Activated T-helper 17 cell treated with anti-CD3 and anti-CD28 coated beads, Interleukin-2, amount 50 U/mL, for 72 hours (primary cell): ENCODE data around the gene PIEZO2. TPM values are rescaled to one million over a fixed set of nuclear protein-coding genes. Genes with fewer than 3 reads are reported as not detected.

Experiments used
- ATAC-seq: fragments of 150-1000 bp; cut with Tn5 transposase; replicated peaks from 2 replicates; pipeline ENCODE4 v1.10.0; 2021; ENCODE audit warnings: mild to moderate bottlenecking, moderate library complexity
- H3K27ac Mint-ChIP-seq: one replicate; pipeline ENCODE4 v1.8.0; 2022; ENCODE audit warnings: mixed read lengths
- H3K27me3 Mint-ChIP-seq: one replicate; pipeline ENCODE4 v1.8.0; 2022; ENCODE audit warnings: mixed read lengths
- H3K36me3 Mint-ChIP-seq: one replicate; pipeline ENCODE4 v1.8.0; 2022; ENCODE audit warnings: low read depth, mild to moderate bottlenecking, mixed read lengths
- H3K4me1 Mint-ChIP-seq: one replicate; pipeline ENCODE4 v1.8.0; 2022; ENCODE audit warnings: mixed read lengths
- H3K4me3 Mint-ChIP-seq: one replicate; pipeline ENCODE4 v1.8.0; 2022; ENCODE audit warnings: mild to moderate bottlenecking, mixed read lengths
- H3K9me3 Mint-ChIP-seq: one replicate; pipeline ENCODE4 v1.8.0; 2022; ENCODE audit warnings: mixed read lengths
- total RNA-seq, 2 donors: library from RNA; stranded (reverse); gene quantifications; one replicate each; pipeline ENCODE4 v1.2.3, GENCODE V29; 2022

PIEZO2 gene
- total RNA-seq, 2 donors from 2014 or later = not detected

DNA sequence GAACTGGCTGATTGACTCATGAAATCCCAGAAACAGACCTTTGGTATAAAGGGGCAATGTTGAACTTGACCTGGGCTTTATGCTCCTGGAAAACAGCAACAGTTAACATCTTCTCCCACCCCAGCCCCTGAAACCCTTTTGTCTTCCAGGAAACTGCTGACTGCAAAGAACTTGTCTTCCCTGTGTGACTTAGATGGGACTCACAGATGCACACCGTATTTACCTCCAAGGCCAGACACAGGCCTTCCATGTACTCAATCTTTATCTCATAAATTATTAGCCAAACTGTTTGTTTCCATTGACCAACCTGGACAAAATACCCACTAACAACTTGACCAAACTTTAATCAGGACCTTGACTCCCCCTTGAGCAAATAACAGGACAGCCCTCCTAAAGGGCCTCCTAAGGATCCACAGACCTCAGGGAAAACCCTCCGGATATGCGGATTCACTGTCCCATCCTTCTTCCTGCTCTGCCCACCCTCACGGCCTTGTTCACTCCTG is 36.3 kb downstream of the PIEZO2 start:
- H3K27me3 Mint-ChIP-seq = peaks cover 4% of the 10 kb centered on the region
- ATAC-seq = no peak
- H3K36me3 Mint-ChIP-seq = no peaks in the 10 kb centered on the region
- H3K27ac Mint-ChIP-seq = no peak overlapping the region
- H3K9me3 Mint-ChIP-seq = no peaks in the 10 kb centered on the region
- H3K4me3 Mint-ChIP-seq = no peak overlapping the region
- no peaks in the 10 kb centered on the region for H3K4me1 Mint-ChIP-seq

DNA sequence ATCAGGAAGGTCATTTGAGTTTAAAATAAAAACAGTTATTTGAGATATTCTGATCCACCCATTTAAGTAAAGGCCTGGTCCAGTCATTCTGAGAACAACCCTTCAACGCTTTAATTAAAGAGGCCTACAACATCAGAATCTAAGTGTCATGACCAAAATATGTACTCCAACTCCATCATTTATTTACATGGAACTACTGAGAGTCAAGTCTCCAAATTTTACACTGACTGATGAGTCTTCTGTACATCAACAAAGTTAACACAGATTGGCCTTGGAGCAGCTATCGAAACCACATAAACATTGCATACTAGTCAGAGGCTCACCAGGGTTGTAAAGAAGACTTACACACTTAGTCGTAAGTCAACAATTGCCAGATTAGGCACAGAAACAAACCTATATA is 37.1 kb downstream of the PIEZO2 start:
- H3K4me1 Mint-ChIP-seq = no peaks in the 10 kb centered on the region
- no peak for ATAC-seq
- H3K4me3 Mint-ChIP-seq = no peak overlapping the region
- H3K27ac Mint-ChIP-seq = no peak overlapping the region
- no peaks in the 10 kb centered on the region for H3K36me3 Mint-ChIP-seq
- no peaks in the 10 kb centered on the region for H3K9me3 Mint-ChIP-seq
- H3K27me3 Mint-ChIP-seq = peaks cover 4% of the 10 kb centered on the region

GRCh38 chr18:11110509-11110908 is 38.9 kb downstream of the PIEZO2 start:
- no peaks in the 10 kb centered on the region for H3K4me1 Mint-ChIP-seq
- ATAC-seq = no peak
- H3K4me3 Mint-ChIP-seq = no peak overlapping the region
- H3K9me3 Mint-ChIP-seq = no peaks in the 10 kb centered on the region
- H3K27ac Mint-ChIP-seq = no peak overlapping the region
- peaks cover 4% of the 10 kb centered on the region for H3K27me3 Mint-ChIP-seq
- no peaks in the 10 kb centered on the region for H3K36me3 Mint-ChIP-seq

DNA sequence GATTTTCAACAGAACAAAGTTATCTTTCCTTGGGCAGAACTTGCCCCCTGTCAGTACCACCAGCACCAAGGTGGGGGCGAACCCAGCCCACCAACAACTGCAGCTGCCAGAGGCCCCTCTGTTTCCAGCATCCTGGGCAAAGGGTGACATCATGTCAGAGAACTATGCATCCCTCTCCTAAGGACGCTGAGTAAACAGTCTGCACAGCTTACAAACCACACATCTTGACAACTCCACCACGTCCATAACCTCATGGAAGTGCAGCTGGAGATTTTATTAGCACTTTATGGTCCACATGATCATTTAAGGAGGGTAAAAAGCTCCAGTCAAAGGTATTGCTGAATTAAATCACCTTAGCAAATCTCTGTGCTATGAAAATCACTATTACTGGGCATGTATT is 40.4 kb downstream of the PIEZO2 start:
- no peak for ATAC-seq
- no peak overlapping the region for H3K4me3 Mint-ChIP-seq
- H3K27me3 Mint-ChIP-seq = peaks cover 4% of the 10 kb centered on the region

GRCh38 chr18:11106894-11107293 is 42.5 kb downstream of the PIEZO2 start:
- Mint-ChIP-seq H3K9me3 (no peaks in the 10 kb centered on the region), H3K27me3 (no peaks in the 10 kb centered on the region)

More for the DNA sequence above, 40.4 kb downstream of the PIEZO2 start:
- H3K9me3 Mint-ChIP-seq = no peaks in the 10 kb centered on the region
- no peaks in the 10 kb centered on the region for H3K36me3 Mint-ChIP-seq
- H3K27ac Mint-ChIP-seq = no peak overlapping the region
- H3K4me1 Mint-ChIP-seq = no peaks in the 10 kb centered on the region

GRCh38 chr18:11105463-11105862 is 43.9 kb downstream of the PIEZO2 start:
- H3K4me1 Mint-ChIP-seq = no peaks in the 10 kb centered on the region
- H3K4me3 Mint-ChIP-seq = no peak overlapping the region
- no peaks in the 10 kb centered on the region for H3K27me3 Mint-ChIP-seq
- no peak overlapping the region for H3K27ac Mint-ChIP-seq
- ATAC-seq = no peak
- no peaks in the 10 kb centered on the region for H3K36me3 Mint-ChIP-seq
- no peaks in the 10 kb centered on the region for H3K9me3 Mint-ChIP-seq

More at GRCh38 chr18:11106894-11107293, 42.5 kb downstream of the PIEZO2 start:
- Mint-ChIP-seq H3K4me3 (no peak overlapping the region), H3K4me1 (no peaks in the 10 kb centered on the region), H3K27ac (no peak overlapping the region), H3K36me3 (no peaks in the 10 kb centered on the region)
- no peak for ATAC-seq

DNA sequence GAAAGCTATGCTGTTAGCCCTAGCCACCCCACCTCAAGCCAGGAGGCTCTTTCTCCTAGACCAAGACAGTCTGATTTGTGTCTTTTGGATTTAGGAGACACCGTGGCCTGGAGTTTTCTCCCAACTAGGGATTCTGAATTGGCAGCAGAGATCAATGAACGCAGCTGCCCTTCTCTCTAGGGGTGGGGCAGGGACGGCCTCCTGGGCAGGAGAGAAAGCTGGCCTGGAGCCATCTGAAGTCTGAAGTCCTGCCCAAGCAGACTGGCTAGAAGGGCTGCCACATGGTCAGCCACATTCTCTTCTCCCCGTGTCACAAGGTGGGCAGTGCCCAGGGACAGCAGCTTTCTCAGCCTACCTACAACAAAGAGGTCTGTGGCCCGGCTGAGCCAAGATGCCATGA is 45.1 kb downstream of the PIEZO2 start:
- H3K36me3 Mint-ChIP-seq = no peaks in the 10 kb centered on the region
- no peaks in the 10 kb centered on the region for H3K9me3 Mint-ChIP-seq
- no peak overlapping the region for H3K27ac Mint-ChIP-seq
- H3K27me3 Mint-ChIP-seq = no peaks in the 10 kb centered on the region
- ATAC-seq = no peak
- no peak overlapping the region for H3K4me3 Mint-ChIP-seq
- no peaks in the 10 kb centered on the region for H3K4me1 Mint-ChIP-seq

GRCh38 chr18:11096839-11097750 is 52.3 kb downstream of the PIEZO2 start:
- no peak for ATAC-seq
- no peaks in the 10 kb centered on the region for H3K4me1 Mint-ChIP-seq
- H3K9me3 Mint-ChIP-seq = no peaks in the 10 kb centered on the region
- no peaks in the 10 kb centered on the region for H3K36me3 Mint-ChIP-seq
- no peaks in the 10 kb centered on the region for H3K27me3 Mint-ChIP-seq
- H3K4me3 Mint-ChIP-seq = no peak overlapping the region
- no peak overlapping the region for H3K27ac Mint-ChIP-seq

DNA sequence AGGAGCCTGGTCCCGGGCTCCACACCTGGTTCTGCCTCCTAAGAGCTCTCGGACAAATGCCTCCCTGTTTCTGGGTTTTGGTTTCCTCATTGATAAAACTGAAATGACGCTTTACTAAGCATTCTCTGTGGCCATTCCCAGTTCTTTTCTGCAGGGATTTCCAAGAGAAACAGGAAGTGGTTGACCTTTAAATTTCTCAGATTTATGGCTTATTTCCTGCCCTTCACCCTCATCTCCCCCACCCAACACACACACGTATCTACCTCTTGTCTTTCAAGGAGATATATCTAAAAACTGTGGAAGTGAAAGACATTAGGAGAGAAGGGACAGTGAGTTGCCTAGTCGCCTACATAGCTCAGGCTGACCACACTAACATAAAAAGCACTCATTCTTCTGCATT is 53.0 kb downstream of the PIEZO2 start:
- no peaks in the 10 kb centered on the region for H3K4me1 Mint-ChIP-seq
- no peaks in the 10 kb centered on the region for H3K9me3 Mint-ChIP-seq
- H3K27ac Mint-ChIP-seq = no peak overlapping the region
- no peak for ATAC-seq
- no peaks in the 10 kb centered on the region for H3K36me3 Mint-ChIP-seq
- no peaks in the 10 kb centered on the region for H3K27me3 Mint-ChIP-seq
- no peak overlapping the region for H3K4me3 Mint-ChIP-seq

- Mint-ChIP-seq H3K4me3 (no peak overlapping the region), H3K9me3 (no peaks in the 10 kb centered on the region), H3K36me3 (no peaks in the 10 kb centered on the region), H3K27me3 (no peaks in the 10 kb centered on the region), H3K4me1 (no peaks in the 10 kb centered on the region), H3K27ac (no peak overlapping the region)
- ATAC-seq = no peak
Measured at GRCh38 chr18:11095674-11096293, 53.6 kb downstream of the PIEZO2 start.

GRCh38 chr18:11095211-11095610 is 54.2 kb downstream of the PIEZO2 start:
- ATAC-seq = no peak
- Mint-ChIP-seq H3K4me1 (no peaks in the 10 kb centered on the region), H3K4me3 (no peak overlapping the region)

GRCh38 chr18:11091746-11092145 is 57.6 kb downstream of the PIEZO2 start:
- H3K27me3 Mint-ChIP-seq = peaks cover 9% of the 10 kb centered on the region
- H3K9me3 Mint-ChIP-seq = no peaks in the 10 kb centered on the region
- no peaks in the 10 kb centered on the region for H3K4me1 Mint-ChIP-seq
- no peaks in the 10 kb centered on the region for H3K36me3 Mint-ChIP-seq
- no peak overlapping the region for H3K27ac Mint-ChIP-seq
- H3K4me3 Mint-ChIP-seq = no peak overlapping the region
- no peak for ATAC-seq

More at GRCh38 chr18:11095211-11095610, 54.2 kb downstream of the PIEZO2 start:
- Mint-ChIP-seq H3K9me3 (no peaks in the 10 kb centered on the region), H3K36me3 (no peaks in the 10 kb centered on the region), H3K27ac (no peak overlapping the region), H3K27me3 (no peaks in the 10 kb centered on the region)

DNA sequence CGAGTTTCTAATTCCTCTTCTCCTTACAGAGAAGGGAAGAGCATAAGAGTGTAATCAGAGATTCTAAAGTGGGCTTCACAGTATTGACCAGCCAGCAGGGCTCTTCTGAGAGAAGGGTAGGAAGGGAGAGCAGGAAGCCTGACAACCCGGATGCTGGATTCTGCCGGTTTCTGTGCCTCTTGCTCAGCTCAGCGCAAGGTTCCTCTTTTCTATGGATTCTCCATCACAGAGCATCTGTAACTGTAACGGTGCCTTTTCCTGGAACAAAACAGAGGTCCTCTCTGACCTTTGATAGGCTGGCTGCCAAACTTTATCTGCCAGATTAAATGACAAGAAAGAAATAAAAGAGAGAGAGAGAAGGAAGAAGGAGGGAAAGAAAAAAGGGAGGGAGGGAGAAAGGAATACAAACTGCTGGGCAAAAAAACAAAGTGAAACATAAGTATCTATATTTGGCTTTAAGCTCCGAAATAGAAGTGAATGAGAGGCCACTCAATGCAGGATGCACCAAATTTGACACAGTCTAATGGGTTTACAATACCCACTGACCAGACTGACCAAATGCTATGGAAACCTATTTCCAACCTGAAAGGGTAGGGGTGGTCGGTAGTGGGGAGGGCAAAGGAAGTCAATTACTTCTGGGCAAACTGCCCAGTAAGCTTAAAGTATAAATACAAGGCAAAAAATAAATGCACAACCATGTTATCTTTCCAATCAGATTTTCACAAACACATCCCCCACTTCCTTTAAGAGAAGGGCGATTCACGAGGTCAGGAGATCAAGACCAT is 59.2 kb downstream of the PIEZO2 start:
- Mint-ChIP-seq H3K4me3 (no peak overlapping the region), H3K27ac (no peak overlapping the region), H3K27me3 (peaks cover 14% of the 10 kb centered on the region), H3K9me3 (no peaks in the 10 kb centered on the region), H3K36me3 (no peaks in the 10 kb centered on the region), H3K4me1 (no peaks in the 10 kb centered on the region)
- no peak for ATAC-seq

- Mint-ChIP-seq H3K4me1 (no peaks in the 10 kb centered on the region), H3K9me3 (no peaks in the 10 kb centered on the region), H3K36me3 (no peaks in the 10 kb centered on the region), H3K27me3 (peaks cover 14% of the 10 kb centered on the region), H3K4me3 (no peak overlapping the region), H3K27ac (no peak overlapping the region)
- ATAC-seq = no peak
Measured at GRCh38 chr18:11081009-11081532, 68.3 kb downstream of the PIEZO2 start.
